Stimulated activated CD8-positive, alpha-beta memory T cell treated with anti-CD3 and anti-CD28 coated beads, Interleukin-15, amount 100 ng/mL, for 4 hours (primary cell): ENCODE data around the gene XRCC2.
"Not testable (repeated sequence)": the region's sequence is repeated elsewhere in the genome, so short reads cannot be mapped to it uniquely, and the experiment has no call there.

ENCODE experiments used
- DNase-seq, 2 donors: peaks; one replicate each; pipeline ENCODE4 v3.0.0-alpha.2; 2020; ENCODE audit warnings: low read depth in 2 of 2

The XRCC2 gene

GRCh38 chr7:152664636-152665035 is 11.3 kb downstream of the XRCC2 start:
- no peak for DNase-seq

- no peak for DNase-seq
Measured at GRCh38 chr7:152663931-152664330, 12.0 kb downstream of the XRCC2 start.

- no peak for DNase-seq
Measured at GRCh38 chr7:152663148-152663740, 12.7 kb downstream of the XRCC2 start.

GRCh38 chr7:152661479-152661878 is 14.5 kb downstream of the XRCC2 start:
- no peak for DNase-seq

- no peak for DNase-seq
Measured at GRCh38 chr7:152660021-152660420, 15.9 kb downstream of the XRCC2 start.

- no peak for DNase-seq
Measured at GRCh38 chr7:152654971-152655370, 21.0 kb downstream of the XRCC2 start.

- no peak for DNase-seq
Measured at GRCh38 chr7:152649220-152649619, 26.7 kb downstream of the XRCC2 start.

GRCh38 chr7:152647009-152647408 is 28.9 kb downstream of the XRCC2 start:
- DNase-seq = no peak

- not testable (repeated sequence) for DNase-seq
Measured at GRCh38 chr7:152646579-152646978, 29.4 kb downstream of the XRCC2 start.

GRCh38 chr7:152643979-152644559 is 31.9 kb downstream of the XRCC2 start:
- no peak for DNase-seq

GRCh38 chr7:152641384-152641783 is 34.6 kb downstream of the XRCC2 start:
- no peak for DNase-seq

- DNase-seq = no peak
Measured at GRCh38 chr7:152640829-152641228, 35.1 kb downstream of the XRCC2 start.

- DNase-seq = no peak
Measured at GRCh38 chr7:152637920-152638580, 37.9 kb downstream of the XRCC2 start.

GRCh38 chr7:152637161-152637560 is 38.8 kb downstream of the XRCC2 start:
- DNase-seq = no peak

GRCh38 chr7:152636441-152636840 is 39.5 kb downstream of the XRCC2 start:
- no peak for DNase-seq

- DNase-seq = no peak
Measured at GRCh38 chr7:152633504-152633903, 42.4 kb downstream of the XRCC2 start.

GRCh38 chr7:152633072-152633471 is 42.9 kb downstream of the XRCC2 start:
- DNase-seq = no peak

GRCh38 chr7:152628772-152629171 is 47.2 kb downstream of the XRCC2 start:
- not testable (repeated sequence) for DNase-seq

GRCh38 chr7:152624228-152624627 is 51.7 kb downstream of the XRCC2 start:
- DNase-seq = no peak

- DNase-seq = no peak
Measured at GRCh38 chr7:152621426-152621825, 54.5 kb downstream of the XRCC2 start.

GRCh38 chr7:152619027-152619739 is 56.8 kb downstream of the XRCC2 start:
- DNase-seq = no peak

GRCh38 chr7:152618427-152618826 is 57.5 kb downstream of the XRCC2 start:
- DNase-seq = no peak

- no peak for DNase-seq
Measured at GRCh38 chr7:152617056-152617455, 58.9 kb downstream of the XRCC2 start.
